GM21576 (cell line): Measurements from ENCODE around the gene DENND4C.
A peak's percentile ranks its signal among the peaks of the same experiment; 100 is the strongest.
"Not testable (repeated sequence)": the region's sequence is repeated elsewhere in the genome, so short reads cannot be mapped to it uniquely, and the experiment has no call there.

Experiments
- ATAC-seq: cut with Tn5 transposase; IDR thresholded peaks from one replicate; pipeline ENCODE4 v1.9.1; 2021; ENCODE audit warnings: mild to moderate bottlenecking, moderate library complexity; ENCODE audit not compliant: unreplicated experiment

DENND4C gene

GRCh38 chr9:19230355-19231125, at the start of gene DENND4C:
TSS of gene DENND4C (plus strand) at chr9:19230693. CDS start at chr9:19276175, 45,482 bp downstream.
- ATAC-seq: peak; percentile 63

DNA sequence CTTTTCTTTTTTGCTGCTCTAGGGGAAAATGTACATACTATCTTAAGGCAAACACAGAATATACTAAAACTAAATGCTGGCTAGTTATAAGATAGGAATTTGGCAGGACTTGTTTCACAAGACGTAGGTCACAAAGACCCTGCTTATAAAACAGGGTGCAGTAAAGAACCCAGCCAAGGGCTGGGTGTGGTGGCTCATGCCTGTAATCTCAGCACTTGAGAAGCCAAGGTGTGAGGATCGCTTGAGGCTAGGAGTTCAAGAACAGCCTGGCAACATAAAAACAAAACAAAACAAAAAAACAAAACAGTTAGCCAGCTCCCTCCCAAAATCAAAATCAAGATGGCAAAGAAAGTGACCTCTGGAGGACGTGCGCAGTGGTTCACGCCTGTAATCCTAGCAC, 49.5 kb upstream of the DENND4C start:
- ATAC-seq: no peak

GRCh38 chr9:19181561-19181960, 48.9 kb upstream of the DENND4C start:
- ATAC-seq: no peak

GRCh38 chr9:19184144-19184917, 46.2 kb upstream of the DENND4C start:
- peak; percentile 99 for ATAC-seq

- ATAC-seq: no peak
These were observed 45.3 kb upstream of the DENND4C start for GRCh38 chr9:19185191-19185590.

GRCh38 chr9:19186232-19186631, 44.3 kb upstream of the DENND4C start:
- no peak for ATAC-seq

- ATAC-seq: no peak
These were observed 41.7 kb upstream of the DENND4C start for GRCh38 chr9:19188771-19189170.

DNA sequence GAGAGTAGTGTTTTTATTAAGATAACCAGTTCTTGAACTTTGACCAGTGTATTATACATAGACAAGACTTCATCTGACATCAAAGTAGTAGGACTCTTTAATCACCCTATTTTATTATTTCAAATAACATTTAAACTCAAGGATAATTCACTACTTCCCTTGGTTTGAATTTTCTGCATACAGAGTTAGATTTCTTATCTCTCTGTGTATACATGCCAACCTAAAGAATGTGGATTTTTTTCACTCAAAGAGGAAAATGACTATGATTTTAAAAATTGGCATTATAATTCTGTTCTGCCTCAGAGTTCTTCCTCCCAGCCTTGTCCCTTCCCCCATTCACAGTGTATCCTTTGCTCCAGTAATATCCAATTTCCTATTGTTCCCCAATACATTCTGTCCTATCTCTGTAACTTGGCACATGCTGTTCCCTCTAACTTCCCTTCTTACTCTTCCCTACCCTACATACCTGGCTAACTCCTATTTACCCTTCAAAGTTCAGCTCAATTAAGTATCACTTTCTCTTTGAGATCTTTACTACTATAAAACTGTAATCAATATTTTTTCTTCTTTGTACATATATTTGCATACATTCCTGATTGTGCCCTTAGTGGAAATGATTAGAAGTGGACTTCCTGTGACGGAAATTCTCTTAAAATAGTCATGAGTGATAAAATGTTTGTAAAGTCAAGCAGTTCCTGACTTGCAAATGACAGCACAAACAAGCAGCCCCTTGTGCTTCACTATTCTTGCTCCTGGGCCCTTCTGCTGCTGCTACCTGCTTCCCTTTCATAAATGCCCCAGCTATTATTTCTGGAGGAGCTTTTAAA, 38.1 kb upstream of the DENND4C start:
- no peak for ATAC-seq

- ATAC-seq: no peak
These were observed 37.5 kb upstream of the DENND4C start for GRCh38 chr9:19193029-19193324.

GRCh38 chr9:19193358-19193973, 37.0 kb upstream of the DENND4C start:
- ATAC-seq: not testable (repeated sequence)

- ATAC-seq: no peak
These were observed 32.1 kb upstream of the DENND4C start for GRCh38 chr9:19198406-19198805.

DNA sequence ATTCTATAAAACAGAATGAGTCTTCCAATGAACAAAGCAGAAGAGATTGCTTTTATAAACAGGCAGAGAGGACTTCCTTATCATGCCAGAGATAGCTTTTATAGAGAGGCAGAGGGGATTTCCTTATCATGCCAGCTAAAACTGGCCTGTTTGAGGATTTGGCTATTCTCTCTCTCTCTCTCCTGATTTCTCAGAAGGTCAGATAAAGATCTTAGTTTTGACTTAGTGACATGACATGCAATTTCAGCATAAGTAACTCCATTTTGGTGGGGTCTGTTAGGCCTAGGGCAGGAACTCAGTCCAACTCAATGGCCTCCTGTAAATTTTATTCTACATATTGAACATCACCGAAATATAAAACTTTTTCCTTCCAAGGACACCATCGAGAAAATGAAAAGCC, 31.5 kb upstream of the DENND4C start:
- ATAC-seq: no peak

DNA sequence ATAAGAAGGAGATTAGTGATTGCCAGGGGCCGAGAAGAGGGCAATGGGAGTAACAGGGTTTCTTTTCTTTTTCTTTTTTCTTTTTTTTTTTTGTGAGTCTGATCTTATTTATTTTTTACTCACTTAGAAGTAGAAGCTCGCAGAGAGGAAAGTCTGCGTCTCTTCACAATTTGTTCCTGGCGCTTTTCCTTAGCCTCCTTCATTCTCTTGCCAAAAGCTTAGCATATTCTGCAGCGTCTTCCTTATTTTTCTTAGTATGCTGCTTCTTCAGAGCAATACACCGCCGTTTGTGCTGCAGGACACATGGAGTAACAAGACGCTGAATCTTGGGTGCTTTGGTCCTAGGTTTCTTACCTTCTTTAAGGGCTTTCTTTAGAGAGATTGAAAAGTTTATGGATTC, 30.3 kb upstream of the DENND4C start:
- ATAC-seq: no peak

DNA sequence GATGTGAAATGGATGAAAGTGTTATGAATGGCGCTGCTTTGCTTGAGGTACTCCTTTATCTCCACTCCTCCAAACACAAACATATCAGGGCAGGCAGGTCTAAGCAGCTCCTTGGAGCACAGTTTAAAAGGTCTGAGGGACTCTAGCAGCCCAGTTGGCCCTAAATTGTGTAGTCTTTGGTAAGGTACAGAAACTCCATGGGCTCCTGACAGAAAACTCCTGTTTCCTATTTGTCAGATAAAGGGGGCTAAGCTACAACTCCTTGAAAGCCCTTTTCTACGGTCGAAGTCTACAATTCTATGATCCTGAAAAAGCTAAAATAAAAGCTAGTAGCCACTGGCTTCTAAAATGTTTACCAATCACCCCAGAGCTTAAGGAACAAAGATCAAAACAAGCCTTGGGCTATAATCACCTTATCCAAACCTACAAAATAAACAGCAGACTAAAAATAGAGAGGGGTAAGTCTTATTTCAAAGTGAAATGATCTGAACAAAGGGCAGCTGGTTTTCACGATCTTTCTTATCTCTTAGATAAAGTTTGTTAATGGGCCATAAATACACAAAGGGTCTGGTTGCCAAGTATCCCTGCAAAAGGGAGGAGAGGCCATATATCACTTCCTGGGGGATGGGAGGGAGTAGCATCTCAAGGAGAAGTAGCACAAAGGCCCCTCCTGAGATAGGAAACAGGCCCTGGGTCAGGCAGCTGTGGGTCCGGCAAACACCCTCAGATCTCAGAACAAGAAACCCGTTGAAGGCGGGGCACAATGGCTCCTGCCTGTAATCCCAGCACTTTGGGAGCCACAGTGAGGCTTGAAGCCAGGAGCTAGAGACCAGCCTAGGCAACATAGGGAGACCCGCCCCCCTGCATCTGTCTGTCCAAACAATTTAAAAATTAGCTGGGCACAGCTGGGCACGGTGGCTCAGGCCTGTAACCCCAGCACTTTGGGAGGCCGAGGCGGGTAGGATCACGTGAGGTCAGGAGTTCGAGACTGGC, 28.3 kb upstream of the DENND4C start:
- ATAC-seq: no peak

GRCh38 chr9:19203058-19203457, 27.4 kb upstream of the DENND4C start:
- no peak for ATAC-seq

DNA sequence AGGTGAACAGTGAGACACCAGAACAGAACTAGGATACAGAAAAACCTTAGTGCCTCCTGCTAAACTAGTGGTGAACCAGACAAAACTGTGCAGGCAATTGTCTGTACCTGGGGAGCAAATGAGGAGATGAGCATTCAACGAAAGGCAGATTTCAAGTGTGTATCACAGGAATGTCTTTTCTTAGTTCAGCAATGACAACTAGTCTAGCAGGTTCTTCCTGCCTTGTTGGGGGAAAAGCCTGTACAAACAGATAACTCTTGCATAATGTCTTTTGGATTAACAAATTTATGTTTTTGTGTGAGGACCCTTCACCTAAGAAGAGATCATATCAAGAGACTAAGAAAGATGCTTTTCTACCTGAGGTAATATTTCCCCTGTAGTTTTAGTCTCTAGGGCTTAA, 21.8 kb upstream of the DENND4C start:
- no peak for ATAC-seq

DNA sequence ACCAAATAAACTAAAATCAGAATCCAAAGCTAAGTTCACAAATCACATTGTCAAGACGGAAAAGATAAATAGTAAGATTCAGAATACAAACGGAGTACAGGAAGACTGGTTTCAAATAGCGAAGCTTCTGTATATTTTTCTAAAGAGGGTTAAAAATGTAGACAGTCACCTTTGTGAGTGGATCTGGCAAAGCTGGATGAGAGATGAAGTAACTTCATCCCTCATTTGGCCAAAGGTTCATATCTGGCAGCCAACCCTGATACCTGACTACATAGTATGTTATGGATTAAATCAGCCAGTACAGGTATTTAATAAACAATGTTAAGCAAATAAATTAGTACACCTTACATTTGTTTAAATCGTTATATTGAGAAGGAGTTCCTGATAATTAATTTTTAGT, 21.3 kb upstream of the DENND4C start:
- no peak for ATAC-seq

- no peak for ATAC-seq
These were observed 16.7 kb upstream of the DENND4C start for GRCh38 chr9:19213823-19214222.

GRCh38 chr9:19216466-19216865, 14.0 kb upstream of the DENND4C start:
- ATAC-seq: no peak

DNA sequence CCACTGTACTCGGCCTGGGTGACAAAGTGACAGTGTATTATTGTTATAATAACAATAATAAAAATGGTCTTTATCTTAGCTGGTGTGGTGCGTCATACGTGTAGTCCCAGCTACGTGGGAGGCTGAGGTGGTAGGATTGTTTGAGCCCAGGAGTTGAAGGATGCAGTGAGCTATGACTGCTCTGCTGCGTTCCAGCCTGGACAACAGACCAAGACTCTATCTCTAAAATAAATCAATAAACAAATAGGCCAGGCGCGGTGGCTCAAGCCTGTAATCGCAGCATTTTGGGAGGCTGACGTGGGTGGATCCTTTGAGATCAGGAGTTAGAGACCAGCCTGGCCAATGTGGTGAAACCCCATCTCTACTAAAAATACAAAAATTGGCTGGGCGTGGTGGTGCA, 9.2 kb upstream of the DENND4C start:
- ATAC-seq: no peak
